Astrocyte (in vitro differentiated cells and primary cell): ENCODE data around the gene CST9.

Experiments
- EZH2 ChIP-seq: IDR thresholded peaks from 2 replicates; pipeline ENCODE4 v1.6.1; 2012; ENCODE audit warnings: mild to moderate bottlenecking, low read length, inconsistent platforms; ENCODE audit not compliant: insufficient read depth
- TF ChIP-seq, protein P1 (sequence below): IDR thresholded peaks from 2 replicates; pipeline ENCODE4 v1.5.1; 2011; ENCODE audit warnings: low read depth, mild to moderate bottlenecking, inconsistent platforms, low read length, moderate library complexity; ENCODE audit not compliant: insufficient read depth

DNA sequence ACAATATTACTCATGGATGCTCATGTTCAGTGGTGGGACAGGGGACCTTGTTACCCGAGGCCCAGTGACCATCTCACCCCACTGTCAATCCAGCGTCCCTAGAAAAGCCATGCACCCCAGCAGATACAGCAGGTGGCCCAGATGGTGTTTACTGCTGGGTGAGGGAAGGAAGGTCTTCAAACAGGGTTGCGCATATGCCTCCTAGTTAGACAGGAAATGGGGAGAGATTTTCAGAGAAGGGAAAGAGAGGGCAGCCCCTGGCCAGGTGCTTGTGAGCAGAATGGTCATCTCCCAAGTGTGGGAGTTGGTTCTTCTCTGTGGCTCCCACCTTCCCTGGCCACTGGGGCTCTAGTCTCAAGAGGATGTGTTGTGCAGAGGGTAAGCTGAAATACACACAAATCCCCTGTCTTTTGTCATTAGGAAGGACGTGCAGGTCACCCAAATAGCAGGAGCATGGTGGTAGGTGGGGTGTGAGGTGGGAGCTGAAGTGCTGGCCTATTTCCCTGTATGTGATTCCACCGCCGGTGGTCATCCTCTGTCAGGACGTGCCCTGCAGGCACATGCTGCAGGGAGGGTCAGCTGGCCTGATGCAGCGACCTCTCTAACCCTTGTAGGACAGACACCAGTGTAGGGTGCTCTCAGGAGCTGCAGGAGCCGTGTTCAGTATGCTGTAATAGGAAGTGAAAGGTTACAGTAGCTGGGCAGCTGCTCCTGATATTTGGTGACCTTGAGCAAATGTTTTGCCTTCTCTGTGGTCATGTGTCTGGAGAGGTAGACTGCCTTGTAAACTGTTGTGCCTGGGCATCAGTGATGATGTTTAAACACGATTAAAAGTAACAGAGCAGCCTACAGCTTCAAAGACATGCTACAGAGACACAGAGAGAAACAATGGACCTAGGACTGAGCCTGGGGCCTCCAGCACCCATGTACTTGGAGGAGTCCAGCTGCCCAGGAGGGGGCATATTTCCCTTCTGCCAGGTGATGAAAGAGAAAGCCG lies 35.3 kb upstream of the CST9 start:
- TF ChIP-seq, protein P1, sequence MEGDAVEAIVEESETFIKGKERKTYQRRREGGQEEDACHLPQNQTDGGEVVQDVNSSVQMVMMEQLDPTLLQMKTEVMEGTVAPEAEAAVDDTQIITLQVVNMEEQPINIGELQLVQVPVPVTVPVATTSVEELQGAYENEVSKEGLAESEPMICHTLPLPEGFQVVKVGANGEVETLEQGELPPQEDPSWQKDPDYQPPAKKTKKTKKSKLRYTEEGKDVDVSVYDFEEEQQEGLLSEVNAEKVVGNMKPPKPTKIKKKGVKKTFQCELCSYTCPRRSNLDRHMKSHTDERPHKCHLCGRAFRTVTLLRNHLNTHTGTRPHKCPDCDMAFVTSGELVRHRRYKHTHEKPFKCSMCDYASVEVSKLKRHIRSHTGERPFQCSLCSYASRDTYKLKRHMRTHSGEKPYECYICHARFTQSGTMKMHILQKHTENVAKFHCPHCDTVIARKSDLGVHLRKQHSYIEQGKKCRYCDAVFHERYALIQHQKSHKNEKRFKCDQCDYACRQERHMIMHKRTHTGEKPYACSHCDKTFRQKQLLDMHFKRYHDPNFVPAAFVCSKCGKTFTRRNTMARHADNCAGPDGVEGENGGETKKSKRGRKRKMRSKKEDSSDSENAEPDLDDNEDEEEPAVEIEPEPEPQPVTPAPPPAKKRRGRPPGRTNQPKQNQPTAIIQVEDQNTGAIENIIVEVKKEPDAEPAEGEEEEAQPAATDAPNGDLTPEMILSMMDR, result no peak
- TF ChIP-seq EZH2, result no peak
